Jurkat, Clone E6-1 (cell line): ENCODE results near the gene TNFRSF4.

ENCODE experiments used
- DNase-seq: peaks from one replicate; pipeline ENCODE4 v3.0.0-alpha.2; 2011; ENCODE audit warnings: low read depth, low spot score
- H3K4me3 ChIP-seq: 2 replicates; pipeline ENCODE4 v1.5.1; 2011; ENCODE audit warnings: mild to moderate bottlenecking, low read length, control low read depth, moderate library complexity

Gene TNFRSF4

DNA sequence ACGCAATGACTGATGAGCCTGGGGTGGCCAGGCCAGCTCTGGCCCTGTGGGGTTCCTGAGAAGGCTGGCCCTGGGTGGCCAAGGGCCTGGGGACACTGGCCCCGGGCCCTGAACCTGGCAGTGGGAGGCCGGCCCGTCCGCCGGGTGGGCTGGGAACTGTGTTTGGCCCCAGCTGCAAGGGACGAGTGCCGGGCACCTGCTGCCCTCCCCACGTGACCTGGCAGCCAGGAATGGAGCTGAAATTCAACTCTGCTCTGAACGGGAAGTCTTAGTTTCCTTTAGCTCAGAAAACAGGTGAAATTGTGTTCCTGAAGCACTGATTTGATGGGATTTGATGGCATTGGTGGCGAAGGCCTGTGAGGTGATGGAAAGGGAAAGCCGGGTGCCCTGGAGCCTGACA lies 48.5 kb downstream of the TNFRSF4 start:
- no peak for DNase-seq
- no peak overlapping the region for H3K4me3 ChIP-seq

DNA sequence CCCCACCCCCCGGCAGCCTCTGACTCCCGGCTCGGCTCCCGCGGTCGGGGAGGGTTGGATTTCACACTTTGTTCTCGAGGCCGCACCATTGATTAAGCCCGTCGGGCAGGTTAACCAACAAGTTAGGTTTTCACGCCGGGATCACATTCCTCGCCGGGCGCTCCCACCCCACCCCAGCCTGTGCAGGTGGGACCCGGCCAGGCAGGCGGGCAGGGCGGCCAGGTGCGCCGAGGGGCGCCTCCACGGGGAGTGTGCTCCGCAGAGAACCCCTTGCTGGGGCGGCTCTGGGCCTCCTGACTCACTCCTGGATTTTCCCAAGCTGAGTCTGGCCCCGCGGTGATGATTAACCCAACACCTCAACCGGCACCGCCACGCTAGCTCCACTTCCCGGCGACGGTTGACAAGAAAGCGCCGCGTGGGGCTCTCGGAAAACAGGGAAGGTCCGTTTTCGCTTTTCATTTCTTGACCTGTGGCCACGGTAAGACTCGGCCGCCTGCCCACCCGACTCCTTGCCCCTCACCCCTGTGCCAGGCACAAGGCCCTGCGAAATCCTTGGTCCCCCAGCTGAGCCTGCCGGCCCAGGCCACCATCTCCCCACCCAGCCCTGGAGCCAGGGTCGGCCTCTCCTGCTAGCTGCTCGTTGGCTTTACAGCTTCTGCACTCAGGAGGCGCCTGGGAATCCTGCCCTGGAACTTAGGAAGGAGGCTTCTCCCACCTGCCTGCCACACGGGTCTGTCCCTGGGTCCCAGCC lies 49.1 kb downstream of the TNFRSF4 start:
- no peak for DNase-seq
- H3K4me3 ChIP-seq = no peak overlapping the region

- H3K4me3 ChIP-seq = no peak overlapping the region
- DNase-seq = no peak
These were observed 49.6 kb downstream of the TNFRSF4 start for GRCh38 chr1:1164361-1164700.

- DNase-seq = no peak
- no peak overlapping the region for H3K4me3 ChIP-seq
These were observed 50.3 kb downstream of the TNFRSF4 start for GRCh38 chr1:1163538-1164070.

DNA sequence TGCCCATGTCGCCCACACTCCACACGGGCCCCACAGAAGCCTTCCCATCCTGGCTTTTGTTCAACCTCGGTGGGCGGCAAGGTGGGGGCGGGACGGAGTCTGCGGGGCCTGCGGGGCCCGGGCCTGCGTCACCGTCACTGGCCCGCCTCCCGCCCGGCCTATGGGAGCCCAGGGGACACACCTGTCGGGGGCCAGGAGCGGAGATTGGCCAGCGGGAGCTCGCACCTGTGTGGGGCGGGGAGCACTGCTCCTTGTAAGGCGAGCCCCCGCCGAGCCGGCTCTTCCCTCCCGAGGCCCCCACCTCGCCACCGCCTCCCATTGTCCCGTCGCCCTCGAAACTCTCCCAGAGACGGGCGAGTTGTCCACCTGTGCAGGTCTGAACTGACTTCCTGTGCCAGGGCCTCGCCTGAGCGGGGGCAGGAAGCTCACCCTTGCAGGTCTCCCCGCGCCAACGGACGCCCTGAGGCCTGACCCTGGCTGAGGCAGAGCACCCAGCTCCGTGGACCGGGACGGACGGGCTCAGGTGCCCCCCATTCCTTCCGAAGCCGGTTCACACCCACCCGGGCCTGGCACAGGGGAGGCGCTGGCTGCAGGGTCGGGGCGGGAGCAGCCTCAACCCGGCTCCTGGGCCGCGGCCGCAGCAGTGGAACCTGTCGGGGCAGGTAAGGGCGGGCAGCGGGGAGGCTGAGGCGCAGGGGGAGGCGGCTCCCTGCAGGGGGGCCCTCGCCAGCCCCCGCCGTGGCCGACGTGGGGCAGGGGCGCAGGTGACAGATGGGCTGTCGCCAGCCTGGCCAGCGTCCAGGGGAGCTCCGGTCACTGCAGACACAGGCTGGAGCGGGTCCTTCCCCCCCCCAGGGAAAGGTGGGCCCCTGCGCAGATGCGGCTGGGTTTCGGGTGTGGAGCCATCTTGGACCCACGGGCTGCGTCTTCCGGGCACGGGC lies 51.1 kb downstream of the TNFRSF4 start:
- H3K4me3 ChIP-seq = no peak overlapping the region
- DNase-seq = no peak

DNA sequence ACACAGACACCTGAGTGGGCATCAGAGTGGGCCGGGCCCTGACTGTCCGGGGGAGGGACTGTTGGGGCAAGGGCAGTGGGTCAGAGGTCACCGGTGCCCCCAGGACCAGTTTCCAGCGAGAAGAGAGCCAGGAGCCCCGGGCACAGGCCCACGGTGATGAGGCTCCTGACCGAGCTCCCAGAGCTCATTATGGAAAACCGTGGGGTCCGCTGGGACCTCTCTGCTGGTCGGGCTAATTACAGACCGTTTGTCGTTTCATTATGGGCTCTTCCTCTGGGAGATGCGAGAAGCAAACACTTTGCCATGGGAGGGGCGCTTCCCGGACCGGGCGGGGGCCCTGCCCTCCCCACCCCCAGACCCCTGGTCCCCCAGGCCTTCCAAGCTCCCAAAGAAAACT lies 52.3 kb downstream of the TNFRSF4 start:
- DNase-seq = no peak
- no peak overlapping the region for H3K4me3 ChIP-seq
